Suprapubic skin (tissue), 3 donors: Measurements from ENCODE around the gene ANP32B.

ENCODE experiments used
- CTCF ChIP-seq, 2 donors: fragments of 200-600 bp in 1 of 2; fragments of 450-650 bp in 1 of 2; sonication (generic) in 1 of 2; IDR thresholded peaks; one replicate each; pipeline ENCODE4 v1.5.1; 2016 to 2019; ENCODE audit warnings: antibody characterized with exemption in 2 of 2, mild to moderate bottlenecking in 1 of 2, moderate library complexity in 1 of 2
- EP300 ChIP-seq: sonication (generic); formaldehyde crosslinking; IDR thresholded peaks from one replicate; pipeline ENCODE4 v1.6.1; 2017; ENCODE audit warnings: antibody characterized with exemption
- POLR2A ChIP-seq, 2 donors: fragments of 450-650 bp; IDR thresholded peaks; one replicate each; pipeline ENCODE4 v1.6.1; 2017; ENCODE audit warnings: antibody characterized with exemption in 2 of 2, mild to moderate bottlenecking in 2 of 2, moderate library complexity in 2 of 2

DNA sequence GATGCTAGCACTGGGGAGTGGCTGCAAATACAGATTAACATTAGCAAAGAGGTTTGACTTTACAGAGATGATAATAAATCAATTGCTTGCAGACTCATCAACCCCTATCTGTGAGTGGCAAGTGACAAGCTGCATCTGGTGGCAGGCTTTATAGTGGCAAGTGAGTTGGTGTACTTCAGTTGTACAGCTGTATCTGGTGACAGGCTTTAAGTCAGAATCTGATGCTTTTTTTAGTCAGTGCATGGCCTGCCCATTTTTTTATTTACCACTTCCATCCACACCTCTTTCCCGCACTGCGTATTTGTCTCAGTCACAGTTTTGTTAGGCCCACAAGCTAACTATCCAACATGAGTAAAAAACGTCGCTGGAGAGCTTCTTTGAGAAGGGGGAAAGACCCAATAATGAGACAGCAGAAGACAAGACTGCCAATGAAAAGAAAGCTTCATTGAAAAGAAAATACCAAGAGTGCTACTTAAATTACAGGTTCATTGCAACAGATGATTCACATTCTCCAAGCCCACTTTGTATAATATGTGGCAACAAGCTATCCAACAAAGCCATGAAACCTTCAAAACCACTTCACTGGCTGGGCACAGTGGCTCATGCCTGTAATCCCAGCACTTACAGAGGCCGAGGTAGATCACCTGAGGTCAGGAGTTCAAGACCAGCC is 23.1 kb downstream of the ANP32B start:
- no peak for TF ChIP-seq POLR2A (IDR thresholded peaks at IDR 0.05)
- no peak for TF ChIP-seq EP300
- TF ChIP-seq CTCF (IDR thresholded peaks at IDR 0.05) = no peak
